Measurements from ENCODE around the gene PIK3R2.
"Not testable (repeated sequence)": the region's sequence is repeated elsewhere in the genome, so short reads cannot be mapped to it uniquely, and the experiment has no call there.

PIK3R2 gene

GRCh38 chr19:18152817-18153555 is at the start of gene PIK3R2:
TSS of gene PIK3R2 (plus strand) at chr19:18153163. CDS start at chr19:18155880, 2,717 bp downstream.
- peak; percentile 100 for DNase-seq

- DNase-seq = no peak
Measured at GRCh38 chr19:18104793-18105131, 48.2 kb upstream of the PIK3R2 start.

GRCh38 chr19:18105259-18105658 is 47.7 kb upstream of the PIK3R2 start:
- DNase-seq = not testable (repeated sequence)

GRCh38 chr19:18107235-18107634 is 45.7 kb upstream of the PIK3R2 start:
- no peak for DNase-seq

- no peak for DNase-seq
Measured at GRCh38 chr19:18108897-18109296, 44.1 kb upstream of the PIK3R2 start.

GRCh38 chr19:18109341-18109732 is 43.6 kb upstream of the PIK3R2 start:
- DNase-seq = no peak

- DNase-seq = peak; percentile 69
Measured at GRCh38 chr19:18109733-18110608, 43.0 kb upstream of the PIK3R2 start.

GRCh38 chr19:18110609-18111232 is 42.2 kb upstream of the PIK3R2 start:
- no peak for DNase-seq

- DNase-seq = peak; percentile 80
Measured at GRCh38 chr19:18112989-18113478, 39.9 kb upstream of the PIK3R2 start.

GRCh38 chr19:18113827-18114226 is 39.1 kb upstream of the PIK3R2 start:
- DNase-seq = no peak

- DNase-seq = no peak
Measured at GRCh38 chr19:18114483-18114882, 38.5 kb upstream of the PIK3R2 start.

GRCh38 chr19:18117364-18117691 is 35.6 kb upstream of the PIK3R2 start:
- DNase-seq = no peak

GRCh38 chr19:18117692-18118378 is 35.1 kb upstream of the PIK3R2 start:
- peak; percentile 93 for DNase-seq

GRCh38 chr19:18118420-18119012 is 34.4 kb upstream of the PIK3R2 start:
- no peak for DNase-seq

- peak; percentile 53 for DNase-seq
Measured at GRCh38 chr19:18119013-18119716, 33.8 kb upstream of the PIK3R2 start.

GRCh38 chr19:18119717-18120105 is 33.3 kb upstream of the PIK3R2 start:
- DNase-seq = peak; percentile 53

GRCh38 chr19:18120127-18120526 is 32.8 kb upstream of the PIK3R2 start:
- no peak for DNase-seq

GRCh38 chr19:18121166-18121565 is 31.8 kb upstream of the PIK3R2 start:
- no peak for DNase-seq

GRCh38 chr19:18122424-18122823 is 30.5 kb upstream of the PIK3R2 start:
- no peak for DNase-seq

- DNase-seq = no peak
Measured at GRCh38 chr19:18122860-18123795, 29.8 kb upstream of the PIK3R2 start.

GRCh38 chr19:18123819-18124218 is 29.1 kb upstream of the PIK3R2 start:
- DNase-seq = no peak

Measured in activated naive CD4-positive, alpha-beta T cell treated with anti-CD3 and anti-CD28 coated beads, Interleukin-2, amount 50 U/mL, for 16 hours (primary cell).